HepG2 (cell line): ENCODE data around the gene OSER1.

Experiments used
- CTCF ChIP-seq: sonication (generic); formaldehyde crosslinking; IDR thresholded peaks from 2 replicates; pipeline ENCODE4 v1.5.0; 2020; ENCODE audit warnings: mild to moderate bottlenecking, missing genetic modification reagents, moderate library complexity
- FOXK1 ChIP-seq: sonication (generic); formaldehyde crosslinking; IDR thresholded peaks from 2 replicates; pipeline ENCODE4 v1.4.0; 2020; ENCODE audit warnings: low read depth, missing genetic modification reagents, borderline replicate concordance
- KLF13 ChIP-seq: sonication (generic); formaldehyde crosslinking; IDR thresholded peaks from 2 replicates; pipeline ENCODE4 v1.4.0; 2020; ENCODE audit warnings: mild to moderate bottlenecking, missing genetic modification reagents
- SMARCC2 ChIP-seq: fragments of 450-650 bp; IDR thresholded peaks from 2 replicates; pipeline ENCODE4 v1.6.1; 2017; ENCODE audit warnings: antibody characterized with exemption, mild to moderate bottlenecking
- TRIM22 ChIP-seq: fragments of 450-650 bp; IDR thresholded peaks from 2 replicates; pipeline ENCODE4 v1.6.1; 2017
- ZBTB39 ChIP-seq: sonication (generic); formaldehyde crosslinking; IDR thresholded peaks from 2 replicates; pipeline ENCODE4 v1.5.0; 2020; ENCODE audit warnings: missing genetic modification reagents
- ZNF337 ChIP-seq: sonication (generic); formaldehyde crosslinking; IDR thresholded peaks from 2 replicates; pipeline ENCODE4 v1.5.1; 2020; ENCODE audit warnings: missing genetic modification reagents, low read depth, mild to moderate bottlenecking, borderline replicate concordance

GRCh38 chr20:44248410-44248759 is 37.8 kb upstream of the OSER1 start:
- TF ChIP-seq ZNF337 (CRISPR knock-in tag) (peak; percentile 12; the same call in 1 of the 2 replicates), KLF13 (CRISPR knock-in tag) (no peak), CTCF (CRISPR knock-in tag) (no peak), TRIM22 (no peak), FOXK1 (no peak), SMARCC2 (no peak), ZBTB39 (CRISPR knock-in tag) (no peak)
